NCI-H345 treated with DMSO at 0.1 percent for 48 hours (cell line): ENCODE data around the gene SNCB.
A peak's percentile ranks its signal among the peaks of the same experiment; 100 is the strongest.

ENCODE experiments used
- DNase-seq: peaks from one replicate; lab custom pipeline; 2025; ENCODE audit not compliant: unreplicated experiment; lab: John Stamatoyannopoulos, UW

Gene SNCB

DNA sequence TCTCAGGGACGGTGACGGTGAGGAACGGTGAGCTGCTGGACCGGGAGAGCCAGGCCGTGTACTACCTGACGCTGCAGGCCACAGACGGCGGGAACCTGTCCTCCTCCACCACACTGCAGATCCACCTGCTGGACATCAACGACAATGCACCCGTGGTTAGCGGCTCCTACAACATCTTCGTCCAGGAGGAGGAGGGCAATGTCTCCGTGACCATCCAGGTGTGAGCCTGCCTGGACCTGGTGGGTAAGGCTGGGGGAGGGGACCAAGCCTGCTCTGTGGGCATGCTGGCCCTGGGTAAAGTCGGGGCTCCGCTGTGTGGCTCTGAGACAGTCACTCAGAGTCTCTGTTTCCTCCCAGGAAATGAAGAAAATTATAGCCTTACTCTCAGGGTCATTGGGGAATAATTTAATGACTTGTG is 51.9 kb downstream of the SNCB start:
- DNase-seq: no peak

DNA sequence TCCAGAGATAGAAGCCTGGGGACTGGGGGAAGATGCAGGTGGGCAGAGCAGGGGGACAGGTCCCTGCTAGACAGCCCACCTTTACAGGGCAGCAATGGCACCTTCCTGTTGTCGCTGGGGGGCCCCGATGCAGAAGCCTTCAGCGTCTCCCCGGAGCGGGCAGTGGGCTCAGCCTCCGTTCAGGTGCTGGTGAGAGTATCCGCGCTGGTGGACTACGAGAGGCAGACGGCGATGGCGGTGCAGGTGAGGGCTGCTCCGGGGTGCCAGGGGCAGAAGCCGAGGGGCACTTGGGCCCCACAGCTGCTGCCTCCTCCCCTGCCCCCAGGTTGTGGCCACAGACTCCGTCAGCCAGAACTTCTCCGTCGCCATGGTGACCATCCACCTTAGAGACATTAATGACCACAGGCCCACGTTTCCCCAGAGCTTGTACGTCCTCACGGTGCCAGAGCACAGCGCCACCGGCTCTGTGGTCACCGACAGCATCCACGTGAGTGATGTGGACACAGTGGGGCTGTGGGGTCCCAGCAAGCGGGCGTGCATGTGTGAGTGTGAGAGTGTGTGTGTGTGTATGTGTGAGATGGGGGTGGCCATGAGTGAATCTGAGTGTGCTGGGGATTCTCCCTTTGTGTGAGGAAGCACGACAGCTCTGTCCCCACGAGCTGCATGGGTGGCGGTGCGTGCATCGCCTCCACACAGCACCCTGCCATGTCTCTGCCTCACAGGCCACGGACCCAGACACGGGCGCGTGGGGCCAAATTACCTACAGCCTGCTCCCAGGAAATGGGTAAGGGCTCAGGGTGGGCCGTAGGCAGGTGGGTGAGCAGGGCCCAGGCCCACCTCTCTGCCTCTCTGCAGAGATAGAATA is 52.8 kb downstream of the SNCB start:
- DNase-seq: no peak

DNA sequence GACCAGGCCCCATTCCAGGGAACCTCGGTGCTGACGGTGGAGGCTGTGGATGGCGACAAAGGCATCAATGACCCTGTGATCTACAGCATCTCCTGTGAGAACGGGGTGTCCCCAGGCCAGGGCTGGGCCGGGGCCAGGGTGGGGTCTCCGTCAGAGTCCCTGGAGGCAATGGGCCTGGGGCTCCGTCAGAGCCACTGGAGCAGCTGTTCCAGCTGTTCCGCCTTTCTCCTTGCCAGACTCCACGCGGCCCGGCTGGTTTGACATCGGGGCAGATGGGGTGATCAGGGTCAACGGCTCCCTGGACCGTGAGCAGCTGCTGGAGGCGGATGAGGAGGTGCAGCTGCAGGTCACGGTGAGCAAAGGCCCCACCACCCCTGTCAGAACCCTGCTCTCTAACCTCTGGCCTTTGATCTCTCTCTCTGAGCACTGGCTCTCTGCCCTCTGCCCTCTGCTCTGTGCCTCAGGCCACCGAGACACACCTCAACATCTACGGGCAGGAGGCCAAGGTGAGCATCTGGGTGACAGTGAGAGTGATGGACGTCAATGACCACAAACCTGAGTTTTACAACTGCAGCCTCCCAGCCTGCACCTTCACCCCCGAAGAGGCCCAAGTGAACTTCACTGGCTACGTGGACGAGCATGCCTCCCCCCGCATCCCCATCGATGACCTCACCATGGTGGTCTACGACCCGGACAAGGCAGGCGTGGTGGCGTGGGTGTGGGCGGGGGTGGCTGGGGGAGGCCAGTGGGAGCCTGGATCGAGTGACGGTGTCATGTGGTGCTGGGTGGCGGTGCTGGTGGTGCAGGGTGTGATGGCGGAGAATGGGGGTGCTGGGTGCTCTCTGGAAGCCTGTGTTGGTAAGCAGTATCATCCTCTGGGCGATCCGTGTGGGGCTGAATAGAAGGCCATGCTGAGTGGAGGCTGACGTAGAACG is 54.6 kb downstream of the SNCB start:
- no peak for DNase-seq

DNA sequence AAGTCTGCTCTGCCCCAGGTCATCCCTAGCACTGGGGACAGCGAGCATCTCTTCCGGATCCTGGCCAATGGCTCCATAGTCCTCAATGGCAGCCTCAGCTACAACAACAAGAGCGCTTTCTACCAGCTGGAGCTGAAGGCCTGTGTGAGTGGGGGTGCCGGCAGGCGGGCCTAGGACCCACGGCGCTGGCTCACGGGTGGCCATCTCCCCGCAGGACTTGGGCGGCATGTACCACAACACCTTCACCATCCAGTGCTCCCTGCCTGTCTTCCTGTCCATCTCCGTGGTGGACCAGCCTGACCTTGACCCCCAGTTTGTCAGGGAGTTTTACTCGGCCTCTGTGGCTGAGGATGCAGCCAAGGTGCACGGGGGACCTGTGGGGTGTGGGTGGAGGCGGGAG is 55.3 kb downstream of the SNCB start:
- DNase-seq: no peak

DNA sequence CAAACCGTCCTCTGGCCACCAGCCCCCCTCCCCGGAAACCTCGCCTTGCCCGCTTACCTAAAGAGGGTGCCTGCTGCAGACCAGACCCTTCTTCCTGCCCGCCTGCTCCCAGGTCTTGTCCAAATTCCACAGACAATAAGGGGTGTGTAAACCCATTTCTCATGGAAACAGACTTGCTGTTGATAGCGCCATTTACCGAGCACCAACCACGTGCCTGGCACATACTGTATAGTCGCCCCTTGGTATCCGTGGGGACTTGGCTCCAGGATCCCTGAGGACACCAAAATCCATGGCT is 56.1 kb downstream of the SNCB start:
- no peak for DNase-seq

DNA sequence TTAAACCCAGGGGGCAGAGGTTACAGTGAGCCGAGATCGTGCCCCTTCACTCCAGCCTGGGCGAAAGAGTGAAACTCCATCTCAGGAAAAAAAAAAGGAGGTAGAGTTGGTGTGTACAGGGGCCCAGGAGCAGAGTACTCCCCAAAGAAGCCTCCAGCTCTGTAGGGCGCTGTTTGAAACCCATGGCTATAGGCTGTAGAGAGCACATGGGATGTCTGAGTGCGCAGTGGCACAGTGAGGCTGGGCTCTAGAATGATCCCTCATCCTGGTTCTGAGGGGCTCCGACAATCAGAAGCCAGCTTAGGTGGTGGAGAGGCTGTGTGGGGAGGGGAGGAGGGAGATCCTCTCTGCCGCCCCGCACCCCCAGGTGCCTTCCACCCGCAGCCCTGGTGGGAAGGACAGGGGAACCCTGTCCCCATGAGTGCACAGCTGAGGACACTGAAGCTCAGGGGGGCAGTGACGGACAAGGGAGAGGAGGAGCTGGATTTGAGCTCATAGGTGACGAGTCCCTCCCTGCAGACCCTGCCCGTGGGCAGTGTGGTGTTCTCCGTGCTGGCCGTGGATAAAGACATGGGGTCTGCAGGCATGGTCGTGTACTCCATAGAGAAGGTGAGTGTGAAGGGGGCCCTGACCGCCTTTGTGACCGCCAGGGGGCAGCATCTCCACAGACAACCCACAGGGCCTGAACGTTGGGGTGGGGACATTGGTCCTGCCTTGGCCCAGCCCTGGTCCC is 56.6 kb downstream of the SNCB start:
- DNase-seq: peak; percentile 51
